Colonic mucosa (tissue), 4 donors: ENCODE measurements around the gene ZNFX1. TPM values are rescaled to one million over a fixed set of nuclear protein-coding genes. Genes with fewer than 3 reads are reported as not detected.

Experiments
- DNase-seq: peaks from one replicate; pipeline ENCODE4 v3.0.0-alpha.2; 2020
- H3K27ac ChIP-seq: fragments of 200-600 bp; one replicate; pipeline ENCODE4 v1.8.0; 2021
- H3K27me3 ChIP-seq: fragments of 200-600 bp; one replicate; pipeline ENCODE4 v1.8.0; 2021
- H3K36me3 ChIP-seq: fragments of 200-600 bp; one replicate; pipeline ENCODE4 v1.8.0; 2021
- H3K4me1 ChIP-seq: fragments of 200-600 bp; one replicate; pipeline ENCODE4 v1.8.0; 2021; ENCODE audit warnings: mild to moderate bottlenecking
- H3K4me3 ChIP-seq: fragments of 200-600 bp; one replicate; pipeline ENCODE4 v1.8.0; 2021
- H3K9ac ChIP-seq, 2 donors: one replicate each; pipeline ENCODE4 v1.7.0; 2013; ENCODE audit warnings: control low read depth in 2 of 2, low read depth in 2 of 2, low read length in 2 of 2
- H3K9me3 ChIP-seq: fragments of 200-600 bp; one replicate; pipeline ENCODE4 v1.8.0; 2021
- intact Hi-C: fragments of 100-400 bp; cut with DNase I; formaldehyde crosslinking; loops from one replicate; pipeline ENCODE4 v1.14.1; 2022
- total RNA-seq, 2 donors: library from RNA; stranded (reverse); fragmentation: NEBNext Ultra II Directional in 1 of 2; extraction: Animal tissue kit (Norgen Biotek cat#: 25700) in 1 of 2; gene quantifications; one replicate each; pipeline ENCODE4 v1.2.1, GENCODE V29; 2021
- TF ChIP-seq, protein P1 (sequence below): fragments of 200-600 bp; IDR thresholded peaks from one replicate; pipeline ENCODE4 v1.8.0; 2022; ENCODE audit warnings: antibody characterized with exemption, mild to moderate bottlenecking
- donor health status: healthy.
- donor health status: DM: no; HTN: no; CAD: no.
- donor health status: DM: no; HTN: no; CAD: no.

Gene ZNFX1
- total RNA-seq, 2 donors from 2014 or later = 22.7 to 26.7 TPM

DNA sequence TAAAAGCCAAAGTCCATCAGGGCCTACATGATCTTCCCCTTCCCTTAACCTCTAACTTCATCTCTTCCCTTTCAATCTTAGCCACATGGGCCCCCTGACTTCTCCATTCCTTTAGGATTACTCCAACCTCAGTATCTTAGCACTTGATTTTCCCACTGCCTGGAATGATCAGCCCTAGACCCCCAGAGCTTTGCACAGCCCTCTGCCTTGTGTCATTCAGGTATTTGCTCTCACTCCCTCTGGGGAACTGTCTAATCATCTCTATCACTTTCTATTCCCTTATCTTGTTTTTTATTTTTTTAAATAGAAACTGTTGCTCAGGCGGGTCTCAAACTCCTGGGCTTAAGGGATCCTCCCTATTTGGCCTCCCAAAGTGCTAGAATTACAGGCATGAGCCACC, 13.3 kb upstream of the ZNFX1 start:
- no peaks in the 10 kb centered on the region for H3K9me3 ChIP-seq
- peaks cover 8% of the 10 kb centered on the region for H3K4me1 ChIP-seq
- no peak overlapping the region for H3K4me3 ChIP-seq
- DNase-seq = no peak
- peaks cover 18% of the 10 kb centered on the region for H3K36me3 ChIP-seq
- H3K27ac ChIP-seq = no peak overlapping the region
- TF ChIP-seq, protein P1, sequence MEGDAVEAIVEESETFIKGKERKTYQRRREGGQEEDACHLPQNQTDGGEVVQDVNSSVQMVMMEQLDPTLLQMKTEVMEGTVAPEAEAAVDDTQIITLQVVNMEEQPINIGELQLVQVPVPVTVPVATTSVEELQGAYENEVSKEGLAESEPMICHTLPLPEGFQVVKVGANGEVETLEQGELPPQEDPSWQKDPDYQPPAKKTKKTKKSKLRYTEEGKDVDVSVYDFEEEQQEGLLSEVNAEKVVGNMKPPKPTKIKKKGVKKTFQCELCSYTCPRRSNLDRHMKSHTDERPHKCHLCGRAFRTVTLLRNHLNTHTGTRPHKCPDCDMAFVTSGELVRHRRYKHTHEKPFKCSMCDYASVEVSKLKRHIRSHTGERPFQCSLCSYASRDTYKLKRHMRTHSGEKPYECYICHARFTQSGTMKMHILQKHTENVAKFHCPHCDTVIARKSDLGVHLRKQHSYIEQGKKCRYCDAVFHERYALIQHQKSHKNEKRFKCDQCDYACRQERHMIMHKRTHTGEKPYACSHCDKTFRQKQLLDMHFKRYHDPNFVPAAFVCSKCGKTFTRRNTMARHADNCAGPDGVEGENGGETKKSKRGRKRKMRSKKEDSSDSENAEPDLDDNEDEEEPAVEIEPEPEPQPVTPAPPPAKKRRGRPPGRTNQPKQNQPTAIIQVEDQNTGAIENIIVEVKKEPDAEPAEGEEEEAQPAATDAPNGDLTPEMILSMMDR = no peak
- no peaks in the 10 kb centered on the region for H3K27me3 ChIP-seq
- intact Hi-C loops = no loop called here
- H3K9ac ChIP-seq = no peak overlapping the region

- H3K9ac ChIP-seq = no peak overlapping the region
- DNase-seq = no peak
- intact Hi-C loops = no loop called here
- no peak overlapping the region for H3K27ac ChIP-seq
- peaks cover 23% of the 10 kb centered on the region for H3K36me3 ChIP-seq
- no peaks in the 10 kb centered on the region for H3K27me3 ChIP-seq
- peaks cover 8% of the 10 kb centered on the region for H3K4me1 ChIP-seq
- H3K4me3 ChIP-seq = no peak overlapping the region
- H3K9me3 ChIP-seq = no peaks in the 10 kb centered on the region
- TF ChIP-seq, protein P1 = no peak
These were observed 12.8 kb upstream of the ZNFX1 start for GRCh38 chr20:49290608-49291191.

DNA sequence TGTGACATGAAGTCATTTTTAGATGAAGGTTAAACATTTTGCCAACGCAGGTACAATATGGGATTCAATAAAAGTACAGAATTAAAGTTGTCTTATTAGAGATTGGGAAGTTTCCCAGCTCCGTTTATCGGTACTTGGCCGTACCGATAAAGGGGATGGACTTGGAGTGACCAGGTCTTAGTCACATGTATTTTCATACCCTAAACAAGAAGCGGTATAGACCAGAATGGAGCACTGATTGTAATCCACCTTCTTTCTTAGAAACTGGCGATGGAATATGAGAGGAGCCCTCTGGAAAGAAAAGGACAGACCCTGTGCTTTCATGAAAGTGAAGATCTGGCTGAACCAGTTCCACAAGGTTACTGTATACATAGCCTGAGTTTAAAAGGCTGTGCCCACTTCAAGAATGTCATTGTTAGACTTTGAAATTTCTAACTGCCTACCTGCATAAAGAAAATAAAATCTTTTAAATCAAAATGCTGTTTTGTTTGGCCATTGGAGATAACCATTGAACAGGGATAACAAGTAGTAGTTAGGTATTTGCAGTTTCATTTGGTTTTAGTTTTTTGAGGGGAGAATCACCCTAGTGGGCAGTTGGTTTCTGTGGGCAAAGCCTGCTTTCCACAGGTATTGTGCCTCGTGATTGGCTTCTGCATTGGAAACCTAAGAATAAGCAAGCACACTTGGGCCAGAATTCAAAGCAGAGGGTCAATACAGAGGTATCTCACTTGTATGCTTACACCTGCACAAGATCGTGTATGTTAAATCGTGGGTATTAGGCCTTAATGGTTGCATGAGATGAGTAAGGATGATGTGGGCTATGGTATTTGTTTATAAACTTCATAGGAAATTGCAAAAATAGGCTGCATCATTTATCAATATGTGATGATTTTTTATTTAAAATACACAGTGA, 11.2 kb upstream of the ZNFX1 start:
- no peaks in the 10 kb centered on the region for H3K27me3 ChIP-seq
- TF ChIP-seq, protein P1 = no peak
- peaks cover 8% of the 10 kb centered on the region for H3K4me1 ChIP-seq
- no peak overlapping the region for H3K9ac ChIP-seq
- intact Hi-C loops = no loop called here
- no peak overlapping the region for H3K4me3 ChIP-seq
- no peaks in the 10 kb centered on the region for H3K9me3 ChIP-seq
- DNase-seq = peak; percentile 31
- H3K27ac ChIP-seq = peak overlapping the region; percentile 36
- peaks cover 39% of the 10 kb centered on the region for H3K36me3 ChIP-seq

- Histone ChIP-seq H3K4me1 (peaks cover 8% of the 10 kb centered on the region), H3K36me3 (peaks cover 45% of the 10 kb centered on the region), H3K9me3 (no peaks in the 10 kb centered on the region), H3K27me3 (no peaks in the 10 kb centered on the region), H3K4me3 (no peak overlapping the region), H3K9ac (no peak overlapping the region), H3K27ac (peak overlapping the region; percentile 36)
- TF ChIP-seq, protein P1 = no peak
- intact Hi-C loops = no loop called here
- no peak for DNase-seq
These were observed 10.4 kb upstream of the ZNFX1 start for GRCh38 chr20:49288250-49288751.

DNA sequence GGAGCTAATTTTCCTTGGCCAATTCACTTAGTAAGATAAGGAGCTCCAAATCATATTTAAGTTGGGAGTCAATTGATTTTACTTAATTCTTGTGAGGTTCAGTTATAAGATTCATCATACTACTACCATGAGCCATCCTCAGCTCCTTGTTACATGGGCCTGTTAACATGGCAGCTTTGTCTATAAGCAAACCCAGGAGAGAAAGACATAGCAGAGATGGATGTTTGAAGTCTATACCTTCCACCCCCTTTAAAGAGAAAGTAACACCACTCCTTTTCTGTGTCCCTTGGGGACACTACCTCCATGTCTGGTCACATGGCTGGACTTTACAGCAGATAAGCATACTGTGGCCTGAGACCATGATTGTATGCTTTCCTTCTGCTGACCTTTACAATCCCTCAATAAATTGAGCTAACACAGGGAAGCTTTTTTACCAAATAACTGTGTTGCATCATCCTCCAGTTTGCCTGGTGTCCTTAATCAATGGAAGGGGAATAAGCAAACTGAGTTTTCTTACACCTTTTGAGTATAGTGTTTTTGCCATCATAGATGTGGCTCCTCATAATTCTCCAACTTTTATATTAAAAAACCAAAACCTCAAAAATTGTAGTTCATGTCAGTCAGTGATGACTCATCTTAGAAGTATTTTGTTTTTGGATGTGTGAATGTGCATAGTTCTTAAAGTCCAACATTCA, 9.8 kb upstream of the ZNFX1 start:
- no peak for DNase-seq

More for the DNA sequence above, 9.8 kb upstream of the ZNFX1 start:
- intact Hi-C loops = no loop called here
- H3K9ac ChIP-seq = no peak overlapping the region
- H3K9me3 ChIP-seq = no peaks in the 10 kb centered on the region
- peak overlapping the region; percentile 36 for H3K27ac ChIP-seq
- H3K36me3 ChIP-seq = peaks cover 50% of the 10 kb centered on the region
- TF ChIP-seq, protein P1 = no peak
- no peak overlapping the region for H3K4me3 ChIP-seq
- H3K4me1 ChIP-seq = peaks cover 8% of the 10 kb centered on the region
- H3K27me3 ChIP-seq = no peaks in the 10 kb centered on the region
